Common myeloid progenitor, CD34-positive (primary cell): ENCODE measurements around the gene LYRM4.

Experiments used
- CTCF ChIA-PET: fragments of 350-600 bp; sonication (Branson Sonifier 250); formaldehyde crosslinking; loops from one replicate; lab custom pipeline; 2021; ENCODE audit warnings: antibody characterized with exemption; lab: Charles Lee
- POLR2A ChIA-PET: fragments of 350-600 bp; sonication (Branson Sonifier 250); formaldehyde crosslinking; loops from one replicate; lab custom pipeline; 2021; ENCODE audit warnings: antibody characterized with exemption; lab: Charles Lee
- DNase-seq, 3 donors: peaks; one replicate each; pipeline versions ENCODE4 v3.0.0 to v3.0.0-alpha.2; 2013
- H3K27ac ChIP-seq, 2 experiments: 1 replicate in 1 of 2; 2 replicates in 1 of 2; pipeline ENCODE4 v1.7.0; 2013; ENCODE audit warnings: inconsistent platforms in 2 of 2, low read length in 2 of 2, mild to moderate bottlenecking in 2 of 2, low read depth in 1 of 2, moderate library complexity in 1 of 2; ENCODE audit not compliant: severe bottlenecking in 2 of 2, insufficient read depth in 1 of 2, poor library complexity in 1 of 2
- H3K27me3 ChIP-seq, 5 experiments: replicated peaks in 2 of 5; 1 replicate in 3 of 5; 2 replicates in 2 of 5; pipeline versions ENCODE4 v1.6.1 to v1.7.0; 2013; ENCODE audit warnings: low read length in 4 of 5, mild to moderate bottlenecking in 2 of 5, moderate library complexity in 2 of 5, inconsistent platforms in 1 of 5; ENCODE audit not compliant: insufficient read depth in 5 of 5, control insufficient read depth in 4 of 5
- H3K36me3 ChIP-seq, 4 experiments: 1 replicate in 2 of 4; 2 replicates in 2 of 4; pipeline versions ENCODE4 v1.6.1 to v1.7.0; 2013; ENCODE audit warnings: low read length in 3 of 4, control low read depth in 1 of 4, mild to moderate bottlenecking in 1 of 4; ENCODE audit not compliant: control insufficient read depth in 4 of 4, insufficient read depth in 4 of 4
- H3K4me1 ChIP-seq, 4 experiments: 1 replicate in 3 of 4; 2 replicates in 1 of 4; pipeline versions ENCODE4 v1.6.1 to v1.7.1; 2013; ENCODE audit warnings: low read length in 3 of 4, mild to moderate bottlenecking in 3 of 4, control low read depth in 1 of 4, inconsistent platforms in 1 of 4, moderate library complexity in 1 of 4; ENCODE audit not compliant: control insufficient read depth in 4 of 4, insufficient read depth in 4 of 4; ENCODE audit errors: control extremely low read depth in 1 of 4
- H3K4me3 ChIP-seq, 7 experiments: 1 replicate in 4 of 7; 2 replicates in 3 of 7; pipeline versions ENCODE4 v1.5.1 to v1.7.0; 2013; ENCODE audit warnings: mild to moderate bottlenecking in 7 of 7, low read length in 6 of 7, moderate library complexity in 6 of 7, inconsistent platforms in 2 of 7, low read depth in 2 of 7, control low read depth in 1 of 7; ENCODE audit not compliant: insufficient read depth in 4 of 7, control insufficient read depth in 1 of 7; ENCODE audit errors: extremely low read depth in 1 of 7
- H3K9me3 ChIP-seq, 5 experiments: 1 replicate in 4 of 5; 2 replicates in 1 of 5; pipeline versions ENCODE4 v1.6.1 to v1.7.1; 2013; ENCODE audit warnings: low read length in 4 of 5, mild to moderate bottlenecking in 2 of 5, inconsistent platforms in 1 of 5, low read depth in 1 of 5, moderate library complexity in 1 of 5; ENCODE audit not compliant: control insufficient read depth in 4 of 5, insufficient read depth in 2 of 5; ENCODE audit errors: control extremely low read depth in 1 of 5
- WGBS: methylation state at CpG from one replicate; pipeline ENCODE4 v1.1.5; 2013; ENCODE audit not compliant: insufficient coverage; 5-methylcytosine and 5-hydroxymethylcytosine counted together

Gene LYRM4

GRCh38 chr6:5282191-5282623 is 21.5 kb upstream of the LYRM4 start:
- POLR2A ChIA-PET: no interaction called here
- peaks cover 0 to 3% (median 0%) of the 10 kb centered on the region in 5 experiments for H3K9me3 ChIP-seq
- no peaks in the 10 kb centered on the region for H3K27me3 ChIP-seq
- 80% methylated on average over 9 of the region's 9 CpGs for WGBS
- no peak overlapping the region for H3K27ac ChIP-seq
- CTCF ChIA-PET: no interaction called here
- peaks cover 0 to 16% (median 6%) of the 10 kb centered on the region in 4 experiments for H3K4me1 ChIP-seq
- peak in 1 of 3 donors; percentile 33 for DNase-seq
- H3K36me3 ChIP-seq: no peaks in the 10 kb centered on the region
- H3K4me3 ChIP-seq: no peak overlapping the region

GRCh38 chr6:5280920-5281319 is 20.2 kb upstream of the LYRM4 start:
- no peaks in the 10 kb centered on the region for H3K27me3 ChIP-seq
- H3K36me3 ChIP-seq: no peaks in the 10 kb centered on the region
- peaks cover 0 to 3% (median 0%) of the 10 kb centered on the region in 5 experiments for H3K9me3 ChIP-seq
- DNase-seq: no peak
- ChIA-PET CTCF (no interaction called here), POLR2A (no interaction called here)
- no peak overlapping the region for H3K27ac ChIP-seq
- H3K4me1 ChIP-seq: peaks cover 0 to 16% (median 5%) of the 10 kb centered on the region in 4 experiments
- H3K4me3 ChIP-seq: no peak overlapping the region
- WGBS: 20% methylated on average over 1 of the region's 2 CpGs

GRCh38 chr6:5279891-5280338 is 19.2 kb upstream of the LYRM4 start:
- no peaks in the 10 kb centered on the region for H3K27me3 ChIP-seq
- DNase-seq: no peak
- POLR2A ChIA-PET: no interaction called here
- H3K36me3 ChIP-seq: no peaks in the 10 kb centered on the region
- no peak overlapping the region for H3K27ac ChIP-seq
- WGBS: 100% methylated on average over 1 of the region's 2 CpGs
- H3K9me3 ChIP-seq: peaks cover 0 to 3% (median 0%) of the 10 kb centered on the region in 5 experiments
- CTCF ChIA-PET: no interaction called here
- no peak overlapping the region for H3K4me3 ChIP-seq
- H3K4me1 ChIP-seq: peaks cover 0 to 16% (median 5%) of the 10 kb centered on the region in 4 experiments

GRCh38 chr6:5278565-5279120 is 17.9 kb upstream of the LYRM4 start:
- Histone ChIP-seq H3K9me3 (peaks cover 0 to 3% (median 0%) of the 10 kb centered on the region in 5 experiments), H3K27ac (no peak overlapping the region), H3K27me3 (no peaks in the 10 kb centered on the region), H3K36me3 (no peaks in the 10 kb centered on the region), H3K4me1 (peaks cover 0 to 16% (median 7%) of the 10 kb centered on the region in 4 experiments), H3K4me3 (no peak overlapping the region)
- CTCF ChIA-PET: no interaction called here
- 100% methylated on average over 2 of the region's 3 CpGs for WGBS
- POLR2A ChIA-PET: no interaction called here
- DNase-seq: no peak

- Histone ChIP-seq H3K9me3 (peaks cover 0 to 3% (median 0%) of the 10 kb centered on the region in 5 experiments), H3K36me3 (no peaks in the 10 kb centered on the region), H3K27me3 (no peaks in the 10 kb centered on the region), H3K27ac (no peak overlapping the region), H3K4me1 (peaks cover 0 to 18% (median 7%) of the 10 kb centered on the region in 4 experiments), H3K4me3 (no peak overlapping the region)
- ChIA-PET POLR2A (no interaction called here), CTCF (no interaction called here)
- DNase-seq: no peak
- 89% methylated on average over 4 of the region's 5 CpGs for WGBS
Observed at GRCh38 chr6:5278047-5278446, 17.3 kb upstream of the LYRM4 start.

- no peak overlapping the region for H3K4me3 ChIP-seq
- H3K4me1 ChIP-seq: peaks cover 0 to 18% (median 7%) of the 10 kb centered on the region in 4 experiments
- ChIA-PET CTCF (interaction anchor here (0.7 to 1.1 kb wide), 3 partner anchors 11 to 26 kb away, joined by 3 read pairs; no protein-coding TSS in a partner anchor), POLR2A (no interaction called here)
- no CpG with 5 or more reads among the region's 3 CpGs for WGBS
- H3K9me3 ChIP-seq: peaks cover 0 to 3% (median 0%) of the 10 kb centered on the region in 5 experiments
- H3K36me3 ChIP-seq: no peaks in the 10 kb centered on the region
- no peaks in the 10 kb centered on the region for H3K27me3 ChIP-seq
- no peak for DNase-seq
- no peak overlapping the region for H3K27ac ChIP-seq
Observed at GRCh38 chr6:5277589-5277988, 16.8 kb upstream of the LYRM4 start.

GRCh38 chr6:5276581-5276980 is 15.8 kb upstream of the LYRM4 start:
- no peaks in the 10 kb centered on the region for H3K36me3 ChIP-seq
- peaks cover 0 to 18% (median 7%) of the 10 kb centered on the region in 4 experiments for H3K4me1 ChIP-seq
- CTCF ChIA-PET: interaction anchor here (0.7 to 1.1 kb wide), 4 partner anchors 10 to 27 kb away, joined by 3 read pairs; no protein-coding TSS in a partner anchor
- POLR2A ChIA-PET: no interaction called here
- H3K27ac ChIP-seq: no peak overlapping the region
- H3K27me3 ChIP-seq: no peaks in the 10 kb centered on the region
- 100% methylated on average over 1 of the region's 2 CpGs for WGBS
- DNase-seq: no peak
- no peak overlapping the region for H3K4me3 ChIP-seq
- H3K9me3 ChIP-seq: peaks cover 0 to 3% (median 0%) of the 10 kb centered on the region in 5 experiments
